Neural progenitor cell (in vitro differentiated cells): ENCODE results near the gene PLD4. TPM values are rescaled to one million over a fixed set of nuclear protein-coding genes. Genes with fewer than 3 reads are reported as not detected.

Experiments
- DNase-seq: peaks from one replicate; pipeline ENCODE4 v3.0.0-alpha.2; 2016; ENCODE audit warnings: low spot score
- H2AFZ ChIP-seq: fragments of 200-600 bp; sonication (generic); replicated peaks from 2 replicates; pipeline ENCODE4 v1.6.1; 2016; ENCODE audit warnings: antibody characterized with exemption
- H3F3A ChIP-seq: fragments of 200-600 bp; sonication (generic); 2 replicates; pipeline ENCODE4 v1.6.1; 2016; ENCODE audit warnings: antibody characterized with exemption, low read depth
- H3K27ac ChIP-seq: fragments of 200-600 bp; sonication (generic); 2 replicates; pipeline ENCODE4 v1.5.1; 2016; ENCODE audit warnings: mild to moderate bottlenecking
- H3K27me3 ChIP-seq: fragments of 200-600 bp; sonication (generic); 2 replicates; pipeline ENCODE4 v1.6.1; 2016; ENCODE audit warnings: mild to moderate bottlenecking, moderate library complexity
- H3K36me3 ChIP-seq: fragments of 200-600 bp; sonication (generic); 2 replicates; pipeline ENCODE4 v1.5.1; 2016
- H3K4me1 ChIP-seq: fragments of 200-600 bp; sonication (generic); 2 replicates; pipeline ENCODE4 v1.6.1; 2016; ENCODE audit warnings: mixed run types
- H3K4me2 ChIP-seq: fragments of 200-600 bp; sonication (generic); 2 replicates; pipeline ENCODE4 v1.6.1; 2016
- H3K4me3 ChIP-seq: fragments of 200-600 bp; sonication (generic); 2 replicates; pipeline ENCODE4 v1.5.1; 2016
- H3K79me2 ChIP-seq: fragments of 200-600 bp; sonication (generic); 2 replicates; pipeline ENCODE4 v1.6.1; 2016; ENCODE audit warnings: low read depth
- H3K9ac ChIP-seq: fragments of 200-600 bp; sonication (generic); 2 replicates; pipeline ENCODE4 v1.6.1; 2016
- H3K9me3 ChIP-seq: fragments of 200-600 bp; sonication (generic); 2 replicates; pipeline ENCODE4 v1.5.1; 2016; ENCODE audit warnings: low read depth
- H4K20me1 ChIP-seq: fragments of 200-600 bp; sonication (generic); 2 replicates; pipeline ENCODE4 v1.6.1; 2016; ENCODE audit warnings: low read depth
- H3K27ac Mint-ChIP-seq: 3 replicates; pipeline ENCODE4 v1.8.0; 2021; ENCODE audit warnings: mixed read lengths
- H3K27me3 Mint-ChIP-seq: 2 replicates; pipeline ENCODE4 v1.8.0; 2022; ENCODE audit warnings: low read depth, mild to moderate bottlenecking, inconsistent platforms, moderate library complexity, mixed read lengths; ENCODE audit not compliant: insufficient read depth
- H3K36me3 Mint-ChIP-seq: 3 replicates; pipeline ENCODE4 v1.8.0; 2021; ENCODE audit warnings: mixed read lengths
- H3K4me1 Mint-ChIP-seq: 3 replicates; pipeline ENCODE4 v1.8.0; 2021; ENCODE audit warnings: mixed read lengths
- H3K4me3 Mint-ChIP-seq: 3 replicates; pipeline ENCODE4 v1.8.0; 2021; ENCODE audit warnings: mild to moderate bottlenecking, moderate library complexity, mixed read lengths
- H3K9me3 Mint-ChIP-seq: 3 replicates; pipeline ENCODE4 v1.8.0; 2020; ENCODE audit warnings: mixed read lengths
- EZH2 ChIP-seq: fragments of 200-600 bp; sonication (generic); IDR thresholded peaks from 2 replicates; pipeline ENCODE4 v1.6.1; 2017; ENCODE audit warnings: antibody characterized with exemption, mild to moderate bottlenecking, moderate library complexity
- EZH2phosphoT487 ChIP-seq: fragments of 200-600 bp; sonication (generic); IDR thresholded peaks from 2 replicates; pipeline ENCODE4 v1.6.1; 2017; ENCODE audit warnings: antibody characterized with exemption
- total RNA-seq: library from RNA; depleted of rRNA; stranded (reverse); fragments of >200 nt; gene quantifications from 2 replicates; pipeline ENCODE4 v1.2.3, GENCODE V29; 2015; ENCODE audit warnings: low replicate concordance
- TF ChIP-seq, protein P1 (sequence below): fragments of 200-600 bp; sonication (generic); IDR thresholded peaks from 2 replicates; pipeline ENCODE4 v1.5.1; 2017; ENCODE audit warnings: antibody characterized with exemption, mild to moderate bottlenecking

Gene PLD4
- total RNA-seq, 1 donor from 2014 or later, result not detected

DNA sequence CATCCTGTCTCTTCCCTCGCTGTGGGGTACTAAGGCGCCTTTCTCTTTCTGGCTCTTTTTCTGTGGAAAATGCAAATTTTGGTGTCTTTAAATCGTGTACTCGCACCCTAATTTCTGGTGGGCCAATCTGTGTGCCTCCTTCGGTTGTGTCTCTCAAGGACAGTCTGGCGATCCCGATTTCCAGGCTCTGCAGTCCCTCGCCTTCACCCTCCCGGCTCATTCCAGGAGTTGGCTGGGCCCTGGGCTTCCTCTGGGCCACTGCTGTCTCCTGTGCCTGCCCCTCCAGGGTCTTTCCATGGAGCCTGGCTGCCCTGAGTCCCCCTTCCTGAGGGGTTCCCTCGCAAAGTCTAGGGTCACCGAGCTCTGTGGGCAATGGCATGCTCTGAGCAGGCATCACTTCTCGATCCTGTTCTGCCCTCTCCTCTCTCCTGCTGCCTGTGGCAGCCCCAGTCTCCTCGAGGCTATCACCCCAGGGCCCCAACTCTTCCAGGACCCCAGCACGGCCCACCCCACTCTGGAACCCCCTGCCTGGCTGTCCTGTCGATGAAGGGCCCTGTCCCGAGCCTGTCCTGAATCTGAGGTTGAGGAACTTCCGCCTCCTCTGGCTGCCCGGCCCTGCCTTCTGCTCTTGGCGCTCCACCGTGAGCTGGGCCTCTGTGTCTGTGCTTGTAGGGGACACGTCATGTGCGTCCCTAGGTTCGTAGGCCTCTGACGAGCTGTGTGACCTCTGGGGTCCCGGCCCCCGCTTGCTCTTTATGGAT is 29.4 kb downstream of the PLD4 start:
- Histone ChIP-seq H3K27ac (no peak overlapping the region), H3K4me3 (no peak overlapping the region), H3K27me3 (no peaks in the 10 kb centered on the region), H3K9me3 (no peaks in the 10 kb centered on the region), H4K20me1 (no peaks in the 10 kb centered on the region), H3K36me3 (no peaks in the 10 kb centered on the region), H3F3A (no peaks in the 10 kb centered on the region), H3K9ac (no peak overlapping the region), H3K4me1 (no peaks in the 10 kb centered on the region), H3K79me2 (no peaks in the 10 kb centered on the region), H2AFZ (no peak overlapping the region), H3K4me2 (no peak overlapping the region)
- peaks cover 5% of the 10 kb centered on the region for H3K27me3 Mint-ChIP-seq
- no peak overlapping the region for H3K27ac Mint-ChIP-seq
- no peaks in the 10 kb centered on the region for H3K4me1 Mint-ChIP-seq
- TF ChIP-seq, protein P1, sequence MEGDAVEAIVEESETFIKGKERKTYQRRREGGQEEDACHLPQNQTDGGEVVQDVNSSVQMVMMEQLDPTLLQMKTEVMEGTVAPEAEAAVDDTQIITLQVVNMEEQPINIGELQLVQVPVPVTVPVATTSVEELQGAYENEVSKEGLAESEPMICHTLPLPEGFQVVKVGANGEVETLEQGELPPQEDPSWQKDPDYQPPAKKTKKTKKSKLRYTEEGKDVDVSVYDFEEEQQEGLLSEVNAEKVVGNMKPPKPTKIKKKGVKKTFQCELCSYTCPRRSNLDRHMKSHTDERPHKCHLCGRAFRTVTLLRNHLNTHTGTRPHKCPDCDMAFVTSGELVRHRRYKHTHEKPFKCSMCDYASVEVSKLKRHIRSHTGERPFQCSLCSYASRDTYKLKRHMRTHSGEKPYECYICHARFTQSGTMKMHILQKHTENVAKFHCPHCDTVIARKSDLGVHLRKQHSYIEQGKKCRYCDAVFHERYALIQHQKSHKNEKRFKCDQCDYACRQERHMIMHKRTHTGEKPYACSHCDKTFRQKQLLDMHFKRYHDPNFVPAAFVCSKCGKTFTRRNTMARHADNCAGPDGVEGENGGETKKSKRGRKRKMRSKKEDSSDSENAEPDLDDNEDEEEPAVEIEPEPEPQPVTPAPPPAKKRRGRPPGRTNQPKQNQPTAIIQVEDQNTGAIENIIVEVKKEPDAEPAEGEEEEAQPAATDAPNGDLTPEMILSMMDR, result no peak
- TF ChIP-seq EZH2 (no peak), EZH2phosphoT487 (no peak)
- no peaks in the 10 kb centered on the region for H3K9me3 Mint-ChIP-seq
- no peak overlapping the region for H3K4me3 Mint-ChIP-seq
- no peaks in the 10 kb centered on the region for H3K36me3 Mint-ChIP-seq
- DNase-seq, result no peak

DNA sequence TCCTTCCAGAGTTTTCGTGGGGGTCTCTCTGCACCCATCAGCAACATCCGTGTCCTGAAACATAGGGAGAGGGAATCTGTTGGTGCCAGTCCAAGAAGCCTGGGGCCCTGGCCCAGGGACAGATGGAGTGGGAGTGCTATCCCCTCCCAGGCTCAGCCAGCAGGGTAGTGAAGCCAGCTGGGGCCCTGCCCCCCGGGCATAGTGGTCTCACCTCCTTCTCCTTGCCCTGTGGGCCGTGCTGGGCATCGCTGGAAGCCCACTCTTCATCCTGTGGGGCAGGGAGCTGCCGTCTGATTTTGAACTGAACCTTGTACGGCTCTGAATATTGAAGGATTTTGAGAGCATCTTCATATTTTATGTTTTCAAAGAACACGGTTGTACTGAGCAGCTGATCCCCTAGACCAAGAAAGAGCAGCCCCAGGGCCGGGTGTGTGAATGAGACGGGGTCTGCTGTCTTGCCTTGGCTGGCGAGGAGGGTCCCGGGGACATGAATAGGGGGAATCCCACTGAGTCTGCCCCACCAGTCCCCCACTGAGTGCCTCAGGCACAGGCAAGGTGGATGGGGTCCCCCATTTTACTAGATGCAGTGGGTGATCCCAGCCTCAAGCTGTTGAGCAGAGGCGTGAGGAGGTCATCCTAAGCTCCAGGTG is 30.2 kb downstream of the PLD4 start:
- no peaks in the 10 kb centered on the region for H3K36me3 Mint-ChIP-seq
- no peak overlapping the region for H3K9ac ChIP-seq
- H3F3A ChIP-seq, result no peaks in the 10 kb centered on the region
- H3K4me3 Mint-ChIP-seq, result no peak overlapping the region
- no peak overlapping the region for H3K27ac ChIP-seq
- no peak overlapping the region for H3K27ac Mint-ChIP-seq
- no peaks in the 10 kb centered on the region for H3K4me1 ChIP-seq
- no peaks in the 10 kb centered on the region for H4K20me1 ChIP-seq
- no peak overlapping the region for H3K4me3 ChIP-seq
- H3K4me1 Mint-ChIP-seq, result no peaks in the 10 kb centered on the region
- TF ChIP-seq, protein P1, result no peak
- TF ChIP-seq EZH2phosphoT487, result no peak
- no peaks in the 10 kb centered on the region for H3K9me3 Mint-ChIP-seq
- no peak for DNase-seq
- H3K36me3 ChIP-seq, result no peaks in the 10 kb centered on the region
- peaks cover 4% of the 10 kb centered on the region for H3K27me3 ChIP-seq
- no peaks in the 10 kb centered on the region for H3K79me2 ChIP-seq
- H3K9me3 ChIP-seq, result no peaks in the 10 kb centered on the region
- H2AFZ ChIP-seq, result no peak overlapping the region
- H3K4me2 ChIP-seq, result no peak overlapping the region
- peaks cover 5% of the 10 kb centered on the region for H3K27me3 Mint-ChIP-seq

DNA sequence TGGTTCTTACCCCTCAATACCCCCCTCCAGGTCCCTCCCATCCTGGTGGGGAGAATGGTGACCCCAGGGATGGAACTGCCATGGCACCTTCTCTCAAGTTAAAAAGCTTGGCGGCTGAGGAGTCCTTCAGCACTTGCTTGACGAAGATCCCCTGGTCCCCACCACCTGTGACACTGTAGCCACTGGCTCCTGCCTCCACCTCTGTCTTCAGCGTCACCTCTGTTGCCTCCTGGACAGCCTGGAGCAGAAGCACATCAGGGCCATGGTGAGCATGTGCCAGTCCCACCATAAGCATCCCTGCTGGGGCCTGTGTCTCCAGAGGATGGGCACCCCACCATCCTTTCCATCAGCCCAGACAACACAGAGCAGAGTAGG is 30.7 kb downstream of the PLD4 start:
- H2AFZ ChIP-seq, result no peak overlapping the region
- Mint-ChIP-seq H3K4me1 (no peaks in the 10 kb centered on the region), H3K36me3 (no peaks in the 10 kb centered on the region), H3K27ac (no peak overlapping the region), H3K4me3 (no peak overlapping the region), H3K27me3 (peaks cover 5% of the 10 kb centered on the region), H3K9me3 (no peaks in the 10 kb centered on the region)
- H3K36me3 ChIP-seq, result no peaks in the 10 kb centered on the region
- H4K20me1 ChIP-seq, result no peaks in the 10 kb centered on the region
- no peaks in the 10 kb centered on the region for H3K4me1 ChIP-seq
- no peaks in the 10 kb centered on the region for H3K79me2 ChIP-seq
- no peak for DNase-seq
- H3F3A ChIP-seq, result no peaks in the 10 kb centered on the region
- TF ChIP-seq EZH2phosphoT487 (no peak), EZH2 (no peak)
- TF ChIP-seq, protein P1, result no peak
- H3K27ac ChIP-seq, result no peak overlapping the region
- H3K9me3 ChIP-seq, result no peaks in the 10 kb centered on the region
- H3K27me3 ChIP-seq, result peaks cover 4% of the 10 kb centered on the region
- H3K9ac ChIP-seq, result no peak overlapping the region
- no peak overlapping the region for H3K4me3 ChIP-seq
- H3K4me2 ChIP-seq, result no peak overlapping the region
